HG02870 (cell line): ENCODE data around the gene RPL41.
"Not testable (repeated sequence)": the region's sequence is repeated elsewhere in the genome, so short reads cannot be mapped to it uniquely, and the experiment has no call there.

ENCODE experiments used
- ATAC-seq: cut with Tn5 transposase; IDR thresholded peaks from one replicate; pipeline ENCODE4 v1.9.1; 2021; ENCODE audit warnings: mild to moderate bottlenecking, moderate library complexity; ENCODE audit not compliant: unreplicated experiment

The RPL41 gene

GRCh38 chr12:56116267-56117081 is at the start of gene RPL41:
RPL41 (plus strand) TSS chr12:56116633.
- peak; percentile 35 for ATAC-seq

- ATAC-seq: no peak
Measured at GRCh38 chr12:56071648-56072047, 44.8 kb upstream of the RPL41 start.

GRCh38 chr12:56074396-56074795 is 42.0 kb upstream of the RPL41 start:
- ATAC-seq: no peak

- not testable (repeated sequence) for ATAC-seq
Measured at GRCh38 chr12:56077966-56078365, 38.5 kb upstream of the RPL41 start.

GRCh38 chr12:56078427-56078826 is 38.0 kb upstream of the RPL41 start:
- no peak for ATAC-seq

- no peak for ATAC-seq
Measured at GRCh38 chr12:56078931-56079722, 37.3 kb upstream of the RPL41 start.

- no peak for ATAC-seq
Measured at GRCh38 chr12:56079723-56080555, 36.5 kb upstream of the RPL41 start, which contains the start of gene ERBB3. ERBB3 (plus strand) TSS chr12:56080165; CDS start chr12:56080301, 136 bp downstream.

- no peak for ATAC-seq
Measured at GRCh38 chr12:56080556-56081138, 35.8 kb upstream of the RPL41 start.

- ATAC-seq: no peak
Measured at GRCh38 chr12:56081393-56082347, 34.8 kb upstream of the RPL41 start.

GRCh38 chr12:56082382-56082781 is 34.1 kb upstream of the RPL41 start:
- ATAC-seq: no peak

GRCh38 chr12:56082967-56083366 is 33.5 kb upstream of the RPL41 start:
- ATAC-seq: no peak

- ATAC-seq: no peak
Measured at GRCh38 chr12:56084958-56085543, 31.4 kb upstream of the RPL41 start.

- no peak for ATAC-seq
Measured at GRCh38 chr12:56086096-56086495, 30.3 kb upstream of the RPL41 start.

- ATAC-seq: no peak
Measured at GRCh38 chr12:56086608-56087007, 29.8 kb upstream of the RPL41 start.

- ATAC-seq: no peak
Measured at GRCh38 chr12:56087220-56087619, 29.2 kb upstream of the RPL41 start.

GRCh38 chr12:56097738-56098137 is 18.7 kb upstream of the RPL41 start:
- no peak for ATAC-seq

- no peak for ATAC-seq
Measured at GRCh38 chr12:56098592-56098991, 17.8 kb upstream of the RPL41 start.

- ATAC-seq: no peak
Measured at GRCh38 chr12:56099787-56100186, 16.6 kb upstream of the RPL41 start.

- no peak for ATAC-seq
Measured at GRCh38 chr12:56101045-56101444, 15.4 kb upstream of the RPL41 start.
